Measurements from ENCODE around the gene UBR1. TPM values are rescaled to one million over a fixed set of nuclear protein-coding genes. Genes with fewer than 3 reads are reported as not detected.
"Not testable (repeated sequence)": the region's sequence is repeated elsewhere in the genome, so short reads cannot be mapped to it uniquely, and the experiment has no call there.

Gene UBR1
- polyA plus RNA-seq, 1 donor from 2014 or later: 33.5 TPM

DNA sequence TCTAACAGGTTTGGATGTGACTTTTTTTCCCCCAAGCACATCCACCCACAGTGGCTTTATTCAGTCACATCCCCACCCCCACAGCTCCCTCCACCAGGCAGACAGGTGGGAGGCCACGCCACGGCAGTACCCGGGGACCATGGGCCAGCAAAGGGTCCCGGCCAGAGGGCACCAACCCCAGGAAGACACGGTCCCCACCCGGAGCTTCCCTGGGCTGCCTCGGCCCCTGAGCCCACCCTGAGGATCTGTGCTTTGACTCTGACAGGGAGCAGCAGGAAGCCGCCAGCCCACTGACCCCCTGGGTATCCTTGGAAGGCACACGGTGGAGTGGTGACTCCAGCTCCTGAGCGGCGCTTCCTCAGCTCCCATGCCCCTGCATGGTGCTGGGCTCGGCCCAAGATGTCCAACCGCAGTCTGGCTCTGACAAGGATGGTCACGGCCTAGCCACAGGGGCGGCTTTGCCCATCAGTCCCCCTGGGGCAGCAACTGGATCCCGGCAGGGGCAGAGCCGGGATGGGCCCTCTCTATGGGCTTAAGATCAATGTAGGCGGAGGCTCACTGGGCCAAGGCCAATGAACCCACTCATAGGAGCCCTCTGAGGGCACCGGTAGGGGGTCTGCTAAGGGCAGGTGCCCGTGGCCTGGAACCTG, 119.0 kb downstream of the UBR1 start:
- Histone ChIP-seq H3K79me2 (replicated peaks; ENCODE audit: insufficient read depth, low read length) (no peaks in the 10 kb centered on the region), H3F3A (ENCODE audit: insufficient read depth, low read length, poor library complexity, severe bottlenecking) (no peaks in the 10 kb centered on the region), H3K36me3 (ENCODE audit: insufficient read depth, low read length) (no peaks in the 10 kb centered on the region), H3K27ac (ENCODE audit: low read length) (no peak overlapping the region), H3K9ac (ENCODE audit: low read length) (no peak overlapping the region), H4K20me1 (ENCODE audit: insufficient read depth) (no peaks in the 10 kb centered on the region), H3K9me2 (ENCODE audit: insufficient read depth, low read length) (no peaks in the 10 kb centered on the region), H3K9me3 (ENCODE audit: low read length) (no peaks in the 10 kb centered on the region), H3K27me3 (ENCODE audit: insufficient read depth, low read depth, low read length) (no peaks in the 10 kb centered on the region), H3K4me2 (ENCODE audit: low read length) (no peak overlapping the region), H3K4me3 (ENCODE audit: low read length) (no peak overlapping the region), H2AFZ (ENCODE audit: low read depth, low read length) (no peak overlapping the region)
- TF ChIP-seq MXI1 (conservative IDR thresholded peaks at IDR 0.05; ENCODE audit: poor library complexity, severe bottlenecking) (no peak), RAD21 (conservative IDR thresholded peaks at IDR 0.05) (no peak), POLR2AphosphoS5 (IDR thresholded peaks at IDR 0.05) (no peak), SMC3 (conservative IDR thresholded peaks at IDR 0.05; ENCODE audit: poor library complexity) (no peak), EZH2 (IDR thresholded peaks at IDR 0.05; ENCODE audit: borderline replicate concordance, insufficient read depth, low read length, poor library complexity, severe bottlenecking) (no peak)
- TF ChIP-seq, protein P1, sequence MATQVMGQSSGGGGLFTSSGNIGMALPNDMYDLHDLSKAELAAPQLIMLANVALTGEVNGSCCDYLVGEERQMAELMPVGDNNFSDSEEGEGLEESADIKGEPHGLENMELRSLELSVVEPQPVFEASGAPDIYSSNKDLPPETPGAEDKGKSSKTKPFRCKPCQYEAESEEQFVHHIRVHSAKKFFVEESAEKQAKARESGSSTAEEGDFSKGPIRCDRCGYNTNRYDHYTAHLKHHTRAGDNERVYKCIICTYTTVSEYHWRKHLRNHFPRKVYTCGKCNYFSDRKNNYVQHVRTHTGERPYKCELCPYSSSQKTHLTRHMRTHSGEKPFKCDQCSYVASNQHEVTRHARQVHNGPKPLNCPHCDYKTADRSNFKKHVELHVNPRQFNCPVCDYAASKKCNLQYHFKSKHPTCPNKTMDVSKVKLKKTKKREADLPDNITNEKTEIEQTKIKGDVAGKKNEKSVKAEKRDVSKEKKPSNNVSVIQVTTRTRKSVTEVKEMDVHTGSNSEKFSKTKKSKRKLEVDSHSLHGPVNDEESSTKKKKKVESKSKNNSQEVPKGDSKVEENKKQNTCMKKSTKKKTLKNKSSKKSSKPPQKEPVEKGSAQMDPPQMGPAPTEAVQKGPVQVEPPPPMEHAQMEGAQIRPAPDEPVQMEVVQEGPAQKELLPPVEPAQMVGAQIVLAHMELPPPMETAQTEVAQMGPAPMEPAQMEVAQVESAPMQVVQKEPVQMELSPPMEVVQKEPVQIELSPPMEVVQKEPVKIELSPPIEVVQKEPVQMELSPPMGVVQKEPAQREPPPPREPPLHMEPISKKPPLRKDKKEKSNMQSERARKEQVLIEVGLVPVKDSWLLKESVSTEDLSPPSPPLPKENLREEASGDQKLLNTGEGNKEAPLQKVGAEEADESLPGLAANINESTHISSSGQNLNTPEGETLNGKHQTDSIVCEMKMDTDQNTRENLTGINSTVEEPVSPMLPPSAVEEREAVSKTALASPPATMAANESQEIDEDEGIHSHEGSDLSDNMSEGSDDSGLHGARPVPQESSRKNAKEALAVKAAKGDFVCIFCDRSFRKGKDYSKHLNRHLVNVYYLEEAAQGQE (IDR thresholded peaks at IDR 0.05; ENCODE audit: borderline replicate concordance): no peak
- TF ChIP-seq, protein P2, sequence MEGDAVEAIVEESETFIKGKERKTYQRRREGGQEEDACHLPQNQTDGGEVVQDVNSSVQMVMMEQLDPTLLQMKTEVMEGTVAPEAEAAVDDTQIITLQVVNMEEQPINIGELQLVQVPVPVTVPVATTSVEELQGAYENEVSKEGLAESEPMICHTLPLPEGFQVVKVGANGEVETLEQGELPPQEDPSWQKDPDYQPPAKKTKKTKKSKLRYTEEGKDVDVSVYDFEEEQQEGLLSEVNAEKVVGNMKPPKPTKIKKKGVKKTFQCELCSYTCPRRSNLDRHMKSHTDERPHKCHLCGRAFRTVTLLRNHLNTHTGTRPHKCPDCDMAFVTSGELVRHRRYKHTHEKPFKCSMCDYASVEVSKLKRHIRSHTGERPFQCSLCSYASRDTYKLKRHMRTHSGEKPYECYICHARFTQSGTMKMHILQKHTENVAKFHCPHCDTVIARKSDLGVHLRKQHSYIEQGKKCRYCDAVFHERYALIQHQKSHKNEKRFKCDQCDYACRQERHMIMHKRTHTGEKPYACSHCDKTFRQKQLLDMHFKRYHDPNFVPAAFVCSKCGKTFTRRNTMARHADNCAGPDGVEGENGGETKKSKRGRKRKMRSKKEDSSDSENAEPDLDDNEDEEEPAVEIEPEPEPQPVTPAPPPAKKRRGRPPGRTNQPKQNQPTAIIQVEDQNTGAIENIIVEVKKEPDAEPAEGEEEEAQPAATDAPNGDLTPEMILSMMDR (IDR thresholded peaks at IDR 0.05; ENCODE audit: poor library complexity, severe bottlenecking): no peak

DNA sequence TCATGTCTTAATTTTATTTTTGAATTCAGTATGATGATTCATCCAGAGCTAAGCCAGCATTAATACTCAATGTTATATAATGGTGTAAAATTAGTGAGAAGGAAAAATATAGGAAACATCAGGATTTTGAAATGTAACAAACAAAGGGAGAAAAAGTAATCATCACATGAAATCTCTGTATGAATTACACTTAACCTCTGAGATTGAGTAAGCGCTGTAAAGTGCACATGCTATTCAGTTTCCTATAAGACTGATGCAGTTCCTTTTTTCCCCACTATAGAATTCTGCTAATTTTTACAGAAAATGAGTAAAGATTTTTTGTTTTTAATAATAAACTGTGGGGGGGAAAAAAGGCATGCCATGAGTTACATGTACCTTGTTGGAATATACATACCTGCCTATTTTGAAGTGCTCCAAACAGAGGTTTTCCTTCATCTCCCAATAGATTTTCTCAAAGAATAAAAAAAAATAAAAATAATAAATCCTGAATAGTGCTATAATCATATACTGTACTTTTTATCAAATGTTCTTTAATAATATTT, 121.3 kb downstream of the UBR1 start:
- no peaks in the 10 kb centered on the region for H3K79me2 ChIP-seq (replicated peaks; ENCODE audit: insufficient read depth, low read length)
- H4K20me1 ChIP-seq (ENCODE audit: insufficient read depth): no peaks in the 10 kb centered on the region
- H3K4me2 ChIP-seq (ENCODE audit: low read length): no peak overlapping the region
- H3K9me3 ChIP-seq (ENCODE audit: low read length): no peaks in the 10 kb centered on the region
- H3K27me3 ChIP-seq (ENCODE audit: insufficient read depth, low read depth, low read length): no peaks in the 10 kb centered on the region
- no peaks in the 10 kb centered on the region for H3F3A ChIP-seq (ENCODE audit: insufficient read depth, low read length, poor library complexity, severe bottlenecking)
- no peak overlapping the region for H2AFZ ChIP-seq (ENCODE audit: low read depth, low read length)
- H3K27ac ChIP-seq (ENCODE audit: low read length): no peak overlapping the region
- H3K9me2 ChIP-seq (ENCODE audit: insufficient read depth, low read length): no peaks in the 10 kb centered on the region
- H3K9ac ChIP-seq (ENCODE audit: low read length): no peak overlapping the region
- TF ChIP-seq SMC3 (conservative IDR thresholded peaks at IDR 0.05; ENCODE audit: poor library complexity) (no peak), MXI1 (conservative IDR thresholded peaks at IDR 0.05; ENCODE audit: poor library complexity, severe bottlenecking) (no peak), RAD21 (conservative IDR thresholded peaks at IDR 0.05) (no peak), EZH2 (IDR thresholded peaks at IDR 0.05; ENCODE audit: borderline replicate concordance, insufficient read depth, low read length, poor library complexity, severe bottlenecking) (no peak), TAF1 (IDR thresholded peaks at IDR 0.05; ENCODE audit: low read depth) (no peak), POLR2AphosphoS5 (IDR thresholded peaks at IDR 0.05) (no peak), EP300 (conservative IDR thresholded peaks at IDR 0.05; ENCODE audit: poor library complexity, severe bottlenecking) (no peak)
- TF ChIP-seq, protein P1 (IDR thresholded peaks at IDR 0.05; ENCODE audit: borderline replicate concordance): no peak
- TF ChIP-seq, protein P2 (IDR thresholded peaks at IDR 0.05; ENCODE audit: poor library complexity, severe bottlenecking): no peak
- H3K36me3 ChIP-seq (ENCODE audit: insufficient read depth, low read length): no peaks in the 10 kb centered on the region
- H3K4me3 ChIP-seq (ENCODE audit: low read length): no peak overlapping the region

DNA sequence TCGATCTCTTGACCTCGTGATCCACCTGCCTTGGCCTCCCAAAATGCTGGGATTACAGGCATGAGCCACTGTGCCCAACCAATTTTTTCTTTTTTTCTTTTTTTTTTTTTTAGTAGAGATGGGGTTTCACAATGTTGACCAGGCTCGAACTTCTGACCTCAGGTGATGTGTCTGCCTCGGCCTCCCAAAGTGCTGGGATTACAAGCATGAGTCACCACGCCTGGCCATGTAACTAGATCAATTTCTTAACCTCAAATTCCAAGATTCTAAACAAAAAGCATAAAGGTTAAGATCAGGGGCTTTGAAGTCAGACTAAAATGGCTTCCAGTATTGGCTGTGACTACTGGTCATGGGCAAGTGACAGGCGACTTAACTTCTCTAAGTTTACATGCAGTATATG, 126.7 kb downstream of the UBR1 start:
- H3K9me2 ChIP-seq (ENCODE audit: insufficient read depth, low read length); H3K9ac ChIP-seq (ENCODE audit: low read length); H3F3A ChIP-seq (ENCODE audit: insufficient read depth, low read length, poor library complexity, severe bottlenecking); H3K4me2 ChIP-seq (ENCODE audit: low read length); H2AFZ ChIP-seq (ENCODE audit: low read depth, low read length); H3K9me3 ChIP-seq (ENCODE audit: low read length); H3K36me3 ChIP-seq (ENCODE audit: insufficient read depth, low read length); H3K79me2 ChIP-seq (replicated peaks; ENCODE audit: insufficient read depth, low read length); H3K4me3 ChIP-seq (ENCODE audit: low read length); H3K27ac ChIP-seq (ENCODE audit: low read length); H3K27me3 ChIP-seq (ENCODE audit: insufficient read depth, low read depth, low read length); H4K20me1 ChIP-seq (ENCODE audit: insufficient read depth): not testable (repeated sequence)
